Stimulated activated CD8-positive, alpha-beta memory T cell treated with anti-CD3 and anti-CD28 coated beads, Interleukin-7, amount 100 ng/mL, for 24 hours (primary cell): Measurements from ENCODE around the gene NFATC3.

Source experiments
- DNase-seq: peaks from one replicate; pipeline ENCODE4 v3.0.0-alpha.2; 2020; ENCODE audit warnings: low read depth

NFATC3 gene

DNA sequence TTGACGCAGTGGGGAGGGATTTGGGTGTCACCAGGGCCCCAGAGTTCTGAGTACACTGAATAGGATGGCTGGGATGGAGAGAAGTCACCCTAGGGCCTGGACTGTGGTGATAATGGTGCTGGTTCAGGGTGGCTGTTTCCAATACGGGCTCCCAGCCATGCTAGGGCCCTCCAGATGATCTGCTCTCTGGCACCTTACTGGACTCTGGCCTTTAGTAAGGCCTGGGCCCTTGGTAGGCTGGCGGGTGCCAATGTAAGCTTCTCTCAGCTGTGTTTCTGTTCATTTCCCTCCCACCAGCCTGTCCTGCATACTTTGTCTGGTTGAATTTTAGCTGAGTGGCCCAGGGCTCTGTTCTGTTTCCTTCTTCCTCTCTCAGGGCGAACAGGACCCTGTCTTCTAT is 162.8 kb downstream of the NFATC3 start:
- no peak for DNase-seq

DNA sequence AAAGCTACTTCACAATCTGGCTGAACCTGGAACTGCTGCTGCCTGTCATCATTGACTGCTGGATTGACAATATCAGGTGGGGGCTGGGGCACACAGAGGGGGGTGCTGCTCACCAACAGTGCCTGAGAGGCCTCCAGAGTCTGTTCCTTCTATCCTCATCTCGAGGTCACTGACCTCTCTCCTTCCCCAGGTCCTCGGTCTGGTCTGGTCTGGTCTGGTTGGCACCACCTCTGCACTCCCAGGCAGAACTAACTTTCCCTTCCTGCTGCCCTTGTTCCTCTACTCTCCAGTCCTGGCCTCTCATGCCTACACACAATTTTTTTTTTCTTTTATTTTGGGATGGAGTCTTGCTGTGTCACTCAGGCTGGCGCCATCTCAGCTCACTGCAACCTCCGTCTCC is 164.2 kb downstream of the NFATC3 start:
- DNase-seq: no peak

DNA sequence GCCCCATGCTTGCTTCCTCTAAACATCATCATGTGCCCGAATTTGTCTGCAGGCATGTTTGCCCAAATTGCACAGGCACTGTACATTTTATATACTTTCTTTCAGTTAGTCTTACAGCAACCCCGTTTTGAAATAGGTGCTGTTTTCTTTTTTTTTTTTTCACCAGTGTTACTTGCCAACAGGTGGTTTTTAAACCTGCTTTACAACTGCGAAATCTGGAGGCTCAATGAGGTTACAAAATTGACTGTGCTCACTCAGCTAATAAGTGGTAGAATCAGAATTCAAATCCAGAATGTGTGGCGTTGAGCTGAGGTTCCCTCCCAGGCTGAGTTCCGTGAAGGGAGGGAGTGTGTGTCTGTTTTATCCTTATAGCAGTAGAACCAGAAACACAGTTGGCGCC is 165.8 kb downstream of the NFATC3 start:
- no peak for DNase-seq

DNA sequence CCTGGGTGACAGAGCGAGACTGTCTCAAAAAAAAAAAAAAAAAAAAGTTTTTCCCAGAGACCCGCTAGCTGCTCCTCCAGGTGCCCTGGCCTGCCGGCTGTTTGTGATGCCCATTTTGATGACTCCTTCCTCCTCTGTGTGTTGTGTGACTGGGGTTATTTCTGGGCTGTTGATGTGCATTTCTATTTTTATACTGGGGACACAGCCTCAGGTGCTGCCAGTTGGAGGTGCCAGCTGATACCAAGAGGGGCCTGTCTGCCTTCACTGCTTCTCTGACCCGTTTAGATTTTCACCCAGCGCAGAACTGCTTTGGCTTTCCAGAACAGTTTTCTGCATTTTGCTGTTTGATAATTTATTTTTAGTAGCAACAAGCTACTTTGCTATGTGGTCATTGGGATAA is 166.7 kb downstream of the NFATC3 start:
- DNase-seq: no peak

DNA sequence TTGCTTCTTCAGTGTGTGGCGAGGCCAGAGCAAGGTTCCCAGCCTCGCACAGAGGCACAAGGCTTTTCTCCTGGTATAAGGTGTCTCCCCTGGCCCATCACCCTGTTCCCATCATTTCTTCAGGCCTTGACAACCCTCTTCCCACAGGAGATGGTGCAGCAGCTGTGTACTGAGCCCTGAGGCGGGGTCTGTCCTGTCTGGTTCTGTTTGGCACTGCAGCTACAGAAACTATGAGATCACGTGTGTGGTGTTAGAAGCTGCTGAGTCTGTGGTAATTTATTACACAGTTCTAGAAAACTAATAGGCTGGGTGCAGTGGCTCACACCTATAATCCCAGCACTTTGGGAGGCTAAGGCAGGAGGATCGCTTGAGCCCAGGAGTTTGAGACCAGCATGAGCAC is 167.2 kb downstream of the NFATC3 start:
- no peak for DNase-seq

DNA sequence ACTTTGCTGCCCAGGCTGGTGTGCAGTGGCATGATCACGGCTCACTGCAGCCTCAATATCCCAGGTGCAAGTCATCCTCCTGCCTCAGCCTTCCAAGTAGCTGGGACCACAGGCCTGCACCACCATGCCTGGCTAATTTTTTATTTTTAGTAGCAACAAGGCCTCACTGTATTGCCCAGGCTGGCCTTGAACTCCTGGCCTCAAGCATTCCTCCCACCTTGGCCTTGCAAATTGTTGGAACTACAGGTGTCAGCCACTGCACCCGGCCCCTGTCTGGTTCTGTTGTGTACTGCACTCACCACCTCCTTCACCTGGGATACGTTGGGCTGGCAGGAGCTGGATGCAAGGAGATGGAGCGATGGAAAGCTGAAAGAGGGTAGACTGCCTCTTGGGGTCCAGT is 168.6 kb downstream of the NFATC3 start:
- no peak for DNase-seq

DNA sequence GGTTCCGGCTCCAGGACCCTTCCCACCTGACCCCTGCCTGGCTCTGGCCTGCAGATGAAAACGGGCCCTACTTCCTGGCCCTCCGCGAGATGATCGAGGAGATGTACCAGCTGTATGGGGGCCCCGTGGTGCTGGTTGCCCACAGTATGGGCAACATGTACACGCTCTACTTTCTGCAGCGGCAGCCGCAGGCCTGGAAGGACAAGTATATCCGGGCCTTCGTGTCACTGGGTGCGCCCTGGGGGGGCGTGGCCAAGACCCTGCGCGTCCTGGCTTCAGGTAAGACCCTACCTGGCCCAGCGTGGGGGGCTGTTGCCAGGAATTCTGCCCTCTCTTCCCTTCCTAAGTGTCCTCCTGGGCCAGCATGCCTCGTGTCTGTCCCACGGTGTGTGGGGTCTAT is 170.5 kb downstream of the NFATC3 start:
- DNase-seq: no peak

DNA sequence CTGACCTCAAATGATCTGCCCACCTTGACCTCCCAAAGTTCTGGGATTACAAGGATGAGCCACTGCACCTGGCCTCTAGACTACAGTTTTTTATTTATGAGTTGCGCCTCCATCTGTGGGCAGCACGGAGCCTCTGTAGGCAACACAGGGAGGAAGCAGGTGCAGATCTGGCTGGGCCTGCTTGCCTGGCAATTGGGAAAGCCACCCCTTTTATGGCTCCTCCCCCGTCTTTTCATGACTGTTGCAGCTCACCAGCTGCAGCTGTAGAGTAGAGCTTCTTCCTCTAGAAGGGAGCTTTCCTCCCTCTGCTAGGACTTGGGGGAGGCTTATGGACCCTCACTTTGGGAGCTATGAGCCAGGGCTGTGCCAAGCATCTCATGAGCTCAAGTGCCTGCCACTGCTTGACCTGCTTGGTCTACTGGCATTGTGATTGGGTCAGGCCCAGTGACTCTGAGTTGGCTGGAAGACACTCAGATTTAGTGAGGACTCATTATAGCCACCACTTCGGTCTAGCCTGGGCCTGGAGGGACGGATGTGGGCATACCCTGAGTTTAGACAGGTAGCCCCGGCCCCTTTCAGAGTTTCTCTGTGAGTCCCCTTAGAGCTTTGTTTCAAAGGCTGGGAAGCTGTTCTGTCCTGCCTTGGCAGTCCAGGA is 172.2 kb downstream of the NFATC3 start:
- no peak for DNase-seq

DNA sequence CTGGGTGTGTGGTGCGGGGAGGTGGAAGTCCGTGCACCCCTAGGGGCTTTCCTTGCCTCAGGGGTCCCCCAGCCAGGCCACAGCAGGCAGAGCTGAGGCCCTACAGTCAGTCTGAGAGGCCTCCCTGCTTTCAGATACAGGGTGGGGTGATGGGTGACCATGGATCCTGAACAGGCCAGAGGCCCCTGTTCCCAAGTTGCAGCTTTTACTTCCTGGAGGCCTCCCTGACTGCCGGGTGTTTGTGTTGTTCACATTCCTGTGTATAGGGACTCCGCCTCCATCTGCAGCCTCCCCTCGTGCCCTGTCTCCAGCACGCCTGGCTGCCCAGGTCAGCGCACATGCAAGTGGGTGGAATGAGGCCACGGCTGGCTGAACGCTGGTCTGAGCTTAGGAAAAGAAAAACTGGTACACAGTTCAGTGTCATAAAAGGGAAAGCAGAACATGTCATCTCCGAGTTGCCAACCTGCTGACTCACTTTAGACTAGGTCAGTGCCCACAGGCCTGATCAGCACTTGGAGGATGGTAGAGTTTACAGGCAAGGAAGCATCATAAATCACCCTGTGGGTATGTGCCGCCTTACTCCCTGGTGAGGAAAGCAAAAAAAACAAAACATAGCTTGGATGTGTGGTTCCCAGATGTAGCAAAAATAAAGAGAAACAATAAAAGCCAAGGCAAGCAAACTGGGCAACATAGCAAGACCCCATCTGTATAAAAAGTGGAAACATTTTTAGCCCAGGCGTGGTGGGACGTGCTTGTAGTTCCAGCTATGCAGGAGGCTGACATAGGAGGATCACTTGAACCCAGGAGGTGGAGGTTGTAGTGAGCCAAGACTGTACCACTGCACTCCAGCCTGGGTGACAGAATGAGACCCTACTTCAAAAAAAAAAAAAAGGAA is 173.0 kb downstream of the NFATC3 start:
- no peak for DNase-seq

DNA sequence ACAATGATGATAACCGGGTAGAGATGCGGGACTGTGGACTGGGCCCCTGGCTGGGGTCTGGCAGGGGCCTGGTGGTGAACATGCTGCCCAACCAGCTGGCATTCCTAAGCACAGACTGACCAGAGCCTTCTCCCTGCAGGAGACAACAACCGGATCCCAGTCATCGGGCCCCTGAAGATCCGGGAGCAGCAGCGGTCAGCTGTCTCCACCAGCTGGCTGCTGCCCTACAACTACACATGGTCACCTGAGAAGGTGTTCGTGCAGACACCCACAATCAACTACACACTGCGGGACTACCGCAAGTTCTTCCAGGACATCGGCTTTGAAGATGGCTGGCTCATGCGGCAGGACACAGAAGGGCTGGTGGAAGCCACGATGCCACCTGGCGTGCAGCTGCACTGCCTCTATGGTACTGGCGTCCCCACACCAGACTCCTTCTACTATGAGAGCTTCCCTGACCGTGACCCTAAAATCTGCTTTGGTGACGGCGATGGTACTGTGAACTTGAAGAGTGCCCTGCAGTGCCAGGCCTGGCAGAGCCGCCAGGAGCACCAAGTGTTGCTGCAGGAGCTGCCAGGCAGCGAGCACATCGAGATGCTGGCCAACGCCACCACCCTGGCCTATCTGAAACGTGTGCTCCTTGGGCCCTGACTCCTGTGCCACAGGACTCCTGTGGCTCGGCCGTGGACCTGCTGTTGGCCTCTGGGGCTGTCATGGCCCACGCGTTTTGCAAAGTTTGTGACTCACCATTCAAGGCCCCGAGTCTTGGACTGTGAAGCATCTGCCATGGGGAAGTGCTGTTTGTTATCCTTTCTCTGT is 174.0 kb downstream of the NFATC3 start:
- DNase-seq: no peak

DNA sequence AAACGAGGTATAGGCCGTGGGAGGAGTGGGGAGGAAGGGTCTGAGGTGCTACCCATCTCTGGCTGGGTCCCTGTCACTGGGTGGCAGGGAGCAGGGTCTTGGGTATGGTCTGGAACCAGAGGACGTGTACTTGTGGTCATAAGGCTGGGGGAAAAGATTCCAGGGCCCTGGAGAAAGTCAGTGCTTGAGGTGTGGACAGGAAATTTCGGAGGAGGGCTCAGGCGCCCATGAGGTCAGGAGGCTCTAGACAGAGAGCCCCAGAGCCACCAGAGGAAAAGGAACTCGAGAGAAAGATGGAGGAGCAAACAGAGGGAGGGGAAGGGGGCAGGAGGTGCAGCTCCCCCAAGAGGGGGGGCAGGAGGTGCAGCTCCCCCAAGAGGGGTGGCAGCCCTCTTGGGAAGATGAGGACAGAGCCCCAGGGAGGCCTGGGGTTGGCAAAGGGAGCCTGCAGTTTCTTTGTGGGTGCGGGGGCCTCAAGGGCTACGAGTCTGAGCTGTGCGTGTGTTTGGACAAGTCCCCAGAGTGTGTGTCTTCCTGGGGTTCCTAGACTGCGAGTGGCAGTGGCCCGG is 178.5 kb downstream of the NFATC3 start:
- DNase-seq: no peak

DNA sequence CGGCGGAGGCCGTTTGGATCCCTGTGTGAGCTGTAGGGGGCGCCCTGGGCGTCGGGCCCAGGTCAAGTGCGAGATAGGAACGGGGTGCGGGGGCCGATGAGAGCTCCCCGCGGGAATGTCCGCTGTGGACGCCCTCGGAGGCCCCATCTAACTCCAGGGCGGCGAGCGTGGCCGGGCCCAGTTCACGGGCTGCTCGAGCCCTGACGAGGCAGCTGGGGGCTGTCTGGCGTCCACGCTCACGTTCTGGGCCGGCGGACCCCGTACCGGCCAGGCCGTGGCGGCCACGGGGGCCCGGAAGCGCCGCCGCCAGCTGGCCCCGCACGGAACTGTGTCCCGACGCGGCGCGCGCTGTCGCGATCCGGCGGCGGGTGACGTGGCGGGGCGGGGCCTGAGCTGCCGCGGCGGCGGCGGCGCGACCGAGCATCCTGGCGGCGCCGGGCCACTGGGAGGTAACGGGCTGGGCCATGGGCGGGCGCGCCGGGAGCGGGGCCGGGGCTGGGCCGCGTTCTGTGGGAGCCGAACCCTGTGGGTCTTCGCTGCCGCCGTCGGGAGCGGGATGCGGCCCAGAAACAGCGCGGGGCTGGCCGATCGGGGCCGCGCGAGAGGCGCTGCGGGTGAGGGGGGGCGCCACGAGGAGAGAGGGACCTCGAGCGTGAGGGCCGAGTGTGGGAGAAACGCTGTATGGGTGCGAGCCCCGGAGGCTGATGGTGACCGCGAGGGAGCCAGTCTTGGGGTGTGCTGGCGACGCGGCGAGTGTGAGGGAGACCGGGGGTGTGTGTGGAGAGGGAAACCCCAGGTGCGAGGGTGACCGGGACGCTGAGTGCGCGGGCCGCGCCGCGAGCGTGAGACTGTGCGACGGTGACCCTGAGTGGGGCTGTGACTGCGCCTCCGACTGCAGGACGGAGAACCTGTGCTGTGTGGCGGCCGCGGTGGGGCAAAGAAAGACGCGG is 179.2 kb downstream of the NFATC3 start, which contains the start of gene SLC7A6:
Gene SLC7A6 (plus strand): TSS at position 399 of the 950 bp plus-strand sequence. CDS start 10,201 bp downstream, outside the sequence.
- DNase-seq: peak; percentile 64

DNA sequence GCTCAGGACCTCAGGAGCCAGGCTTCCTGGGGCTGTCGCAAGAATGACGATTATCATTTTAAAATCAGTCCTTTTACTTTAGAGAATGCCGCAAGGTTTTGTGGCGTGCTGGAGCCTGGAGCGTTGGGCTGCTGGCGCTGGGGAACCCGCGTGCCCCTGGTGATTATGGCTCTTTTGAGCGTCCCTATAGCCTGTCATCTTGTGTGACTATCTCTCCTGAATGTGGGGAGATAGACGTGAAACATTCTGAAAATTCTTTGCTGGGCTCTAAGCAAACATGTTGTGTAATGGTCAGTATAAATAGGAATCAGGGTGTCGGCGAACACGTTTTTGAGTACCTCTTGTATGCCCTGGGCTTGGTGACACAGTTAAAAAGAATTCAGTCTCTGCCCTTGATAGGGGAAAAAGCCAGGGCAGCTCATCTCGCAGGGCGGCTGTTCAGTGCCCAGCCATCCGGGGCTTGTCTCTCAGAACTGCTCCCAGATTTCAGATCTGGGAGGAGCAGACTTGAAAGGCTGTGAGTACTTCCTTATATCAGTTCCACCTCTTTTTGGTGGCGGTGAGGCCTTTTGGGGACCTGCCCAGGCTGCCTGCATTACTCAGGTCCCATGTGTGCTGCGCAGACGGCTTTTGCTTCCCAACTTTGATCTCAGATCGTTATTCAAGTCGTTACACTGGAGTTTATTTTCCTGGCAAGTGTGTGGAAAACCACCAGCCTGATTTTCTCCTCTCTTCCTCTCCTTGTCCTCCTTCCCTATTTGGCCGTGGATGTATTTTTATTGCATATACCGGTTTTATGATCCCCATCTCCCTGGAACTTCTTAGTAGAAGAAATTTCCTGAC is 180.1 kb downstream of the NFATC3 start:
- no peak for DNase-seq

DNA sequence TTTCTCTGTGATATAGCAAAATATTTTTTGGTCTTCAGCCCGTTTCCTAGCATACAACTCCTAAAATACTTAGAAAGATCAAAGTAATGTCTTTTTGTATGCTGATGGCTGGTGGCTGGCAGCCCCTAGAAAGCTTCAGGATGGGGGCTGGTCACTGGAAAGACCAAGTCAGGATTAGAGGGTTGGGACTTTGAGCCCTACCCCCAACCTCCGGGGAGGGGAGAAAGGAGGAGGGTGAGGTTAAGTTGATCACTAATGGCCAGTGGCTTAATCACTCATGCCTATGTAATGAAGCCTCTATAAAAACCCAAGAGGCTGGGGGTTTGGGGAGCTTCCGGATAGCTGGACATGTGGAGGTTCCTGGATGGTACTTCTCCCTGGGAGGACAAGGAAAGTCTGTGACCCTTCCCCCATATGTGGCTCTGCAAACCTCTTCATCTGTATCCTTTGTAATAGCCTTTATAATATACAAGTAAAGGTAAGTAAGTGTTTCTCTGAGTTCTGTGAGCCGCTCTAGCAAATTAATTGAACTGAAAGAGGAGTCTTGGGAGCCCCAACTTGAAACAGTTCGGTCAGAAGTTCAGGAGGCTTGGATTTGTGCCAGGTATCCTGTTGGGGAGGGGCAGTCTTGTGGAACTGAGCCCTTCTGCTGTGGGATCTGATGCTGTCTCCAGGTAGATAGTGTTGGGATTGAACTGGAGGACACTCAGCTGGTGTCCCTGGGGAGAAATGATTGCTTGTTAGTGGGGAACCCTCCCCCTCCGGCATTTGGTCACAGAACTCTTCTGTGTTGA is 182.6 kb downstream of the NFATC3 start:
- DNase-seq: no peak

DNA sequence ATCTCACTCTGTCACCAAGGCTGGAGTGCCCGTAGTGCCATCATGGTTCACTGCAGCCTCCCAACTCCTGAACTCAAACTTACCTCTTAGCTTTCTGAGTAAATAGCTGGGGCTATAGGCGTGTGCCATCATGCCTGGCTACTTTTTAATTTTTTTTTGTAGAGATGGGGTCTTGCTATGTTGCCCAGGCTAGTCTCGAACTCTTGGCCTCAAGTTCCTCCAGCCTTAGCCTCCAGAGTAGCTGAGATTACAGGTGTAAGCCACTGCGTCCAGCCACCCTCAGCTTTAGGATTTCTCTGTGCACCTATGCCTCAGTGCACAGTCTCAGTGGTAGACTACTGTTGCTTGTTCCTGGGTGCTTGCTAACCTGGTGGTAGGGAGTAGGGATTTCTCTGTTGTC is 184.6 kb downstream of the NFATC3 start:
- no peak for DNase-seq

DNA sequence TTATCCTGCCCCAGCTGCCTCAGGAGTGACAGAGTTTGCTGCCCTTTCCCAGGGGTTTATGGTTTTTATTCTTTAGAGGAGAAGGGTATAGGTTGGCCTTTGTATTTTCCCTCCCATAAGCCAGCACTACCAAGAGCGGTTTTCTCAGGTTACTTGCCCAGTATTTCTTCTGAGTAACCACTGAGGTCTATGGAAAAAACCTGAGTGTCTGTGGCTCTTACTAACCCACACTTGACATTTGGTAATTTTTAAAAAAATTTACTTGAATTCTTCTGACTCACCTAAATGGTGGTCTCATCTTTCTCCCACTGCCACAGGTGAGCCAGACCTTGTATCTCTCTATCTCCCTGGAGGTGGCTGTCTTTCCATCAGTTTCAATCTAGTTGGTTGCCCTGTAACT is 185.2 kb downstream of the NFATC3 start:
- DNase-seq: no peak

DNA sequence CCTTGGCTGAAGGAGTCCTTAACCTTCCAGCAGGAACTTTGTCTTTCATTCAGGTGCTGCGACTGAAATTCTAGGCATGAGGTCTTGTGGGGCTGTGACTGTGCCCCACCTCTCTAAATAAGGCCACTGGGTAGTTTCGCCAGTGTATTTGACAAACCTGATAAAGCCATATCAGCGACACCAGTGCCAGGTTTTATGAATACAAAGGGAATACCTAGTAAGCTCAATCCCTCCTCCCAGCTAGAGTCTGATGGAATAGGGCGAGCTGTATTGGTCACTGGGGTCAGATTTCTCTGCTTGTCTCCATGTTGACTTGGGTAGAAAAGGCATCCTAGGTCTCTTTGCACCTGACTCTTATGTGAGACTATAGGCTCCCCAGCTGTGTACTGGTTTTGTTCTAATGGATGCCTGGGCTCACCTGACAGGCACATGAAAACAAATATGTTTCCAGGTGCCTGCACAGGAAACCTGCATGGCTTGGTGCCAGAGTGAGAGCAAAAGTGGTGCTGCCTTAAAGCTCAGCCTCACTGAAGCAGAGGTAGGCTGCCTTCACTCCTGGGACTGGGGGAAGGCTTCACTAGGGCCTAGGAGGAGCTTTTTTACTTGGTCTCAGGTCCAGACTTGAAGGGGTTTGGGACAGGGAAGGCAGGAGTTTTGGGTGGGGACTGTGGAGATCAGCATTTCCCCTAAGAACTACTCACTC is 187.5 kb downstream of the NFATC3 start:
- no peak for DNase-seq

DNA sequence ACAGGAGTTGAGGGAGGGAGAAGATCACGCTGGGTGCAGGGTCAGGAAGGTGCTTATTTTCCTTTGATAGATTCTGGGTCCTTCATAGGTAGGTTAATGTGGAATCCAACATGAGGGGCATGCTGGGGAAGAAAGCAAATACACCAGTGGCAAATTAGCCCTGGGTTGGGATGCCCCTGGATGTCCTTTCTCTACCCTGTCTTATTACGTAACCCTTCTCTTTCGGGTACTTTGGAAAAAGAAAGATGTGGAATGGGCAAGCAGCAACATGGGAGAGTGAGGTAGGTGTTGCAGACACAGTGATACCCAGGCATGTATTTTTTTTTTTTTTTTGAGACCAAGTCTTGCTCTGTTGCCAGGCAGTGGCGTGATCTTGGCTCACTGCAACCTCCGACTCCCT is 188.3 kb downstream of the NFATC3 start:
- no peak for DNase-seq

DNA sequence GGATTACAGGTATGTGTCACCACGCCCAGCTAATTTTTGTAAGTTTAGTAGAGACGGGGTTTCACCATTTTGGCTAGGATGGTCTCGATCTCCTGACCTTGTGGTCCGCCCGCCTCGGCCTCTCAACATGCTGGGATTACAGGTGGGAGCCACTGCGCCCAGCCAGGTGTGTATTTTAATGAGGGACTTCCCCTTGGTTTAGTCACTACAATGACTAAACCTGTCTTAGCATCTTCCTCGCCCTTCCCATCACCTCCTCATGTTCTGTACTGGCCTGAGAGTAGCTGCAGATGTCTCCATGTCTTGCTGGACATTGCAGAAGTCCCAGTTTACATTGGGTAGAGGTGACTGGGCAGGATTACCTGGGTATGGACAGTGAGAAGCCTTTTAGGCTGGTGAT is 188.7 kb downstream of the NFATC3 start:
- no peak for DNase-seq
